Measurements from ENCODE around the gene COLEC12. TPM values are rescaled to one million over a fixed set of nuclear protein-coding genes. Genes with fewer than 3 reads are reported as not detected.

The COLEC12 gene
- total RNA-seq, 1 donor from 2014 or later = 11.6 TPM

- Mint-ChIP-seq H3K4me1 (ENCODE audit: low read depth, unreplicated experiment) (no peaks in the 10 kb centered on the region), H3K4me3 (ENCODE audit: unreplicated experiment) (no peak overlapping the region), H3K9me3 (ENCODE audit: unreplicated experiment) (peaks cover 11% of the 10 kb centered on the region), H3K36me3 (ENCODE audit: low read depth, unreplicated experiment) (peaks cover 2% of the 10 kb centered on the region), H3K27ac (ENCODE audit: unreplicated experiment) (no peak overlapping the region), H3K27me3 (ENCODE audit: low read depth, unreplicated experiment) (peaks cover 3% of the 10 kb centered on the region)
- TF ChIP-seq EZH2 (IDR thresholded peaks at IDR 0.05; ENCODE audit: insufficient read depth, low read length) (no peak), CTCF (IDR thresholded peaks at IDR 0.05; ENCODE audit: insufficient read depth, low read depth, low read length) (no peak)
- H3K9ac ChIP-seq (ENCODE audit: low read length) = no peak overlapping the region
- H2AFZ ChIP-seq (ENCODE audit: low read depth, low read length) = no peak overlapping the region
- no peaks in the 10 kb centered on the region for H4K20me1 ChIP-seq (ENCODE audit: insufficient read depth, low read length)
- H3K27me3 ChIP-seq (ENCODE audit: insufficient read depth, low read length) = no peaks in the 10 kb centered on the region
- DNase-seq (ENCODE audit: low read depth) (no peak), FAIRE-seq (no peak)
- H3K79me2 ChIP-seq (ENCODE audit: insufficient read depth, low read length) = no peaks in the 10 kb centered on the region
- H3K4me1 ChIP-seq (ENCODE audit: insufficient read depth, low read length) = no peaks in the 10 kb centered on the region
- H3K4me2 ChIP-seq (ENCODE audit: low read length) = no peak overlapping the region
- H3K4me3 ChIP-seq (ENCODE audit: insufficient read depth, low read depth, low read length) = no peak overlapping the region
- no peak overlapping the region for H3K27ac ChIP-seq (ENCODE audit: low read depth, low read length)
- no peaks in the 10 kb centered on the region for H3K36me3 ChIP-seq (ENCODE audit: insufficient read depth, low read length)
- H3K9me3 ChIP-seq (ENCODE audit: insufficient read depth, low read depth, low read length) = no peaks in the 10 kb centered on the region
Measured at GRCh38 chr18:383135-383534, 117.4 kb downstream of the COLEC12 start.

GRCh38 chr18:382423-382984 is 118.0 kb downstream of the COLEC12 start:
- no peak for TF ChIP-seq CTCF (IDR thresholded peaks at IDR 0.05; ENCODE audit: insufficient read depth, low read depth, low read length)
- TF ChIP-seq EZH2 (IDR thresholded peaks at IDR 0.05; ENCODE audit: insufficient read depth, low read length) = no peak
- H3K9me3 Mint-ChIP-seq (ENCODE audit: unreplicated experiment) = peaks cover 11% of the 10 kb centered on the region
- H4K20me1 ChIP-seq (ENCODE audit: insufficient read depth, low read length) = no peaks in the 10 kb centered on the region
- H3K4me1 ChIP-seq (ENCODE audit: insufficient read depth, low read length) = no peaks in the 10 kb centered on the region
- H3K79me2 ChIP-seq (ENCODE audit: insufficient read depth, low read length) = no peaks in the 10 kb centered on the region
- FAIRE-seq (no peak), DNase-seq (ENCODE audit: low read depth) (no peak)
- no peak overlapping the region for H3K27ac Mint-ChIP-seq (ENCODE audit: unreplicated experiment)
- no peak overlapping the region for H2AFZ ChIP-seq (ENCODE audit: low read depth, low read length)
- no peak overlapping the region for H3K4me3 ChIP-seq (ENCODE audit: insufficient read depth, low read depth, low read length)
- no peak overlapping the region for H3K27ac ChIP-seq (ENCODE audit: low read depth, low read length)
- peaks cover 2% of the 10 kb centered on the region for H3K36me3 Mint-ChIP-seq (ENCODE audit: low read depth, unreplicated experiment)
- H3K9ac ChIP-seq (ENCODE audit: low read length) = no peak overlapping the region
- H3K36me3 ChIP-seq (ENCODE audit: insufficient read depth, low read length) = no peaks in the 10 kb centered on the region
- H3K4me2 ChIP-seq (ENCODE audit: low read length) = no peak overlapping the region
- no peaks in the 10 kb centered on the region for H3K27me3 ChIP-seq (ENCODE audit: insufficient read depth, low read length)
- H3K4me1 Mint-ChIP-seq (ENCODE audit: low read depth, unreplicated experiment) = no peaks in the 10 kb centered on the region
- no peak overlapping the region for H3K4me3 Mint-ChIP-seq (ENCODE audit: unreplicated experiment)
- H3K27me3 Mint-ChIP-seq (ENCODE audit: low read depth, unreplicated experiment) = peaks cover 3% of the 10 kb centered on the region
- no peaks in the 10 kb centered on the region for H3K9me3 ChIP-seq (ENCODE audit: insufficient read depth, low read depth, low read length)

DNA sequence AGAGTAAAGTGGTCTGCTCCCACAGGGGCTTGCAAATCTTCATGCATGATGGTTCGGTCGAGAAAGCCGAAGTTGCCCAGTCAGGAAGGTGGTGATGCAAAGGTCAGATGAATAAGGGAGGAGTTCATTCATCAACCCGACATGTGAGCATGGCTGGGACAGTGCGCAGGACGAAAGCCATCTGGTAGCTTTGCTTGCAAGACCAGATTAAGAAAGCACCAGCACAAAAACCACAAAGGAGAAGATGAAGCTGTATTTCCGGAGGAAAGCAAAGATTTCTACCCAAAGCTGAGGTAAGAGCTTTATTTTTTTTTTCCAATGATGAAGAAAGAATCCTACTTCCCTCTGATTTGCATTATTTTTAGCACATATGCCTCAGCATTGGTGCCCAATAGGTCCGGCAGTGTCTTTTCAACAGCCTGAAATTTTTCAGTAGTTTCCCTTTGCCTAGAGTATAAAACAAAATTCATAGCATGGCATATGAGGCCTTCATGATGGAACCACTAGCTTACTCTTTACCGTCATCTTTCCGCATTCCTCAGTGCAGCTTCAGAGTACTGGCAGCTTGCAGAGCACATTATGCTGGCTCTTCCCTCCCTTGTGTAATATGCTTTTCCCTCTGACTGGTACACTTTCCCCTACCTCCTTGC is 120.7 kb downstream of the COLEC12 start:
- Histone ChIP-seq H3K27me3 (ENCODE audit: insufficient read depth, low read length) (peaks cover 2% of the 10 kb centered on the region), H3K27ac (ENCODE audit: low read depth, low read length) (no peak overlapping the region), H3K9me3 (ENCODE audit: insufficient read depth, low read depth, low read length) (no peaks in the 10 kb centered on the region), H3K4me2 (ENCODE audit: low read length) (no peak overlapping the region), H2AFZ (ENCODE audit: low read depth, low read length) (no peak overlapping the region), H3K4me3 (ENCODE audit: insufficient read depth, low read depth, low read length) (no peak overlapping the region), H3K79me2 (ENCODE audit: insufficient read depth, low read length) (no peaks in the 10 kb centered on the region), H4K20me1 (ENCODE audit: insufficient read depth, low read length) (no peaks in the 10 kb centered on the region), H3K9ac (ENCODE audit: low read length) (no peak overlapping the region), H3K4me1 (ENCODE audit: insufficient read depth, low read length) (no peaks in the 10 kb centered on the region), H3K36me3 (ENCODE audit: insufficient read depth, low read length) (no peaks in the 10 kb centered on the region)
- peak; percentile 58 for DNase-seq (ENCODE audit: low read depth)
- Mint-ChIP-seq H3K4me1 (ENCODE audit: low read depth, unreplicated experiment) (no peaks in the 10 kb centered on the region), H3K27ac (ENCODE audit: unreplicated experiment) (no peak overlapping the region), H3K9me3 (ENCODE audit: unreplicated experiment) (peaks cover 11% of the 10 kb centered on the region), H3K4me3 (ENCODE audit: unreplicated experiment) (no peak overlapping the region), H3K36me3 (ENCODE audit: low read depth, unreplicated experiment) (peaks cover 2% of the 10 kb centered on the region), H3K27me3 (ENCODE audit: low read depth, unreplicated experiment) (no peaks in the 10 kb centered on the region)
- FAIRE-seq = no peak
- TF ChIP-seq CTCF (IDR thresholded peaks at IDR 0.05; ENCODE audit: insufficient read depth, low read depth, low read length) = no peak
